HG03139 (cell line): Measurements from ENCODE around the gene CD4.

ENCODE experiments used
- ATAC-seq: cut with Tn5 transposase; IDR thresholded peaks from one replicate; pipeline ENCODE4 v1.9.1; 2021; ENCODE audit not compliant: unreplicated experiment

CD4 gene

DNA sequence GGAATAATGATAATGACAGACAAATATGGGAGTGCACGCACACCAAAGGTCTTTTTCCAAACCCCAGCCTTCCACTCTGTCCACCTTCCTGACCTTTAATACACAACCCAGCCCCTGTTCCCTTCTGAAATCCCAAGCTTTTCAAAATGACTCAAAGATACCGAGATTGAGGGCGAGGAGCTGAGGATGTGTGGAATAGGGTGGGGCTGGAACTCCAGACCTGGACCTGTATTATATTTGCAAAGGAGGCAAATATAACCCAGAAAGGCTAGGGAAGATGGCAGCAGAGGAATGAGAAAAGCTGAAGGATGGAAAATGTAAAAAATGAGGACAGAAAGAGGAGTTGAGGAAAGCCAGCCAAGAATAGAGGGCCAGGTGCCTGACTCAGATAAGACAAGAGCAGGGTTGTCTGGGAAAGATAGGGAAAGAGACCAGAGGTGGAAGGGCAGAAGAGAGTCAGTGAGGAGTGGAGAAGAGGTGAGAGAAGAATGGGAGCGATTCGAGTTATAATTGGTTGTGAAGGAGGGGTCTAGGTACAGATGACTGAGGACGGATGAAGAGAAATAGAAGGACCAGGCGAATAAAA, 24.2 kb upstream of the CD4 start:
- no peak for ATAC-seq

DNA sequence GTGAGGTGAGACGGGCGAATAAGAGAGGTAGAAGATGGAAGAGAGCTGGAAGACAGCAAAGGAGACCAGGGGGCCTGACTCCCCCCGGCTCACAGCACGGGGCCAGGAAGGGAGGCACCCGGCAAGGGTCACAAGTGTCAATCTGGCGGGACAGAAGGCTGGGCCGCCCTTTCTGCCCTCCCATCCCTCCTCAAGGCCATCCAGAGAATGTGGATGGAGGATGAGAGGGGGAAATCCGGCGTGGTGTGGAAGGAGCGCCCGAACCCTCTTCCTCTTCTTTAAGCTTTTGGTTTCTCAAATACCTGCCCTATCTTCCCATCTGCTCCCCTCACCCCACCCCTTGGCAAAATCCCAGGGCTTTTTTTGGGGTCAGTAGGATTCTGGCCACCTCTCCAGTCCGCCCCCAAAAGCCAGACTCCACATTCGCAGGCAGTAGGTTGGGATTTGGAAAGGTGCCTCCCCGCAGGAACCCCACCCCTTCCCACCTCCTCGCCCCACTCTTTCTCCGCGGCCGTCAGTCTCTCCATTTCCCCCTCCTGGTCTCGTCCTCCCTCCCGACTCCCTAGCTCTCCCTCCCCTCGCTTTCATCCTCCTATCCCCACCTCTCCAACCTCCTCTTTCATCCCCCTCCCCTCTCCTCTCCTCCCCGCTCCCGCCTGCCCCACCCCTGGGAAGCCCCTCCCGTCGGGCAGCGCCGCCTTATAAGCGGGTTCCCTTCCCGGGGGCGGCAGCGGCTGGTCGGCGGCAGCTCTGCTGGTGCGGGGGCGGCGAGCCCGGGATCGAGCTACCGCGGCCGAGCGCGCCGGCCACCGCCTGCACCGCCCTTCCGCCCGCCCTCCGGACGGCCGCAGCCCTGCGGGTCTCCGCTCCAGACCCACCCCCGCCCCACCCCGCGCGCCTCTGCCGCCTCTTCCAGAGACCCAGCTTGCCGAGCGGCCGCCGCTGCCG, 23.4 kb upstream of the CD4 start, which contains the start of gene PTMS:
Gene PTMS (plus strand): TSS at position 730 of the 948 bp plus-strand sequence. CDS start 343 bp downstream, outside the sequence.
- ATAC-seq = no peak

GRCh38 chr12:6766651-6767349, 22.5 kb upstream of the CD4 start:
- ATAC-seq = no peak

GRCh38 chr12:6767353-6768319, 21.7 kb upstream of the CD4 start:
- ATAC-seq = no peak

- no peak for ATAC-seq
Observed at GRCh38 chr12:6768437-6768914, 20.9 kb upstream of the CD4 start.

DNA sequence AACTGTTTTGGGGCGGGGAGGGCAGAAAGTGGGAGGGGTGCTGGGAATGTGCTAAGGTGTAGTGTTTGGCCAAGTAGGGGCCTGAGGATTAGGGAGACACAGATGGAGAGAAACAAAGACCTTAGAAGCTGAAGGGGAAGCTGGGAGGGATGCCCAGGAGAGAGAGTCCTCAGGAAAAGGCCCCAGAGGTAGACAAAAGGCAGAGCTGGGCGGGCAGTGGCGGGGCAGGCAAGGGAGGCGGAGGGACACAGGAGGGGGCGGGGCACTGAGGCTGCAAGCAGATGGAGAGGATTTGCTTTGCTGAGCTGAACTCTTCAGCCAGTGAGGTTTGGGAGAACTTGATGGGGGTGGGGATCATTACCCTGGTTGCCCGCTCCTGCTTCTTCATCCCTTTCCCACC, 20.3 kb upstream of the CD4 start:
- ATAC-seq = no peak

DNA sequence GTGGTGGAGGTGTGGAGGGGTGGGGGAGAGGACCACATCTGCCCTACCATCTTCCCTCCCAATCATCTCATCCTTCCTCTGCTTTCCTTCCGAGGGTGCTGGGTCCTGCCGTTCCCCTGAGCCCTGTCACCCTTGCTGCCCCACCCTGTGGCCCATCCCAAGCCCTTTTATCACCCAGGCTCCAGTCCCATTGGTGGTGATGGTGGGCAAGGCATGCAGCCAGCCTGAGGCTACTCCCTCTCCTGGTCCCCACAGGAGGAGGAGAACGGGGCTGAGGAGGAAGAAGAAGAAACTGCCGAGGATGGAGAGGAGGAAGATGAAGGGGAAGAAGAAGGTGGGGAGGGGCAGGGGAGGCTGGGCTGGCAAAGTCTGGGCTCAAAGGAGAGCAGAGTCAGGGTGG, 19.7 kb upstream of the CD4 start:
- no peak for ATAC-seq

DNA sequence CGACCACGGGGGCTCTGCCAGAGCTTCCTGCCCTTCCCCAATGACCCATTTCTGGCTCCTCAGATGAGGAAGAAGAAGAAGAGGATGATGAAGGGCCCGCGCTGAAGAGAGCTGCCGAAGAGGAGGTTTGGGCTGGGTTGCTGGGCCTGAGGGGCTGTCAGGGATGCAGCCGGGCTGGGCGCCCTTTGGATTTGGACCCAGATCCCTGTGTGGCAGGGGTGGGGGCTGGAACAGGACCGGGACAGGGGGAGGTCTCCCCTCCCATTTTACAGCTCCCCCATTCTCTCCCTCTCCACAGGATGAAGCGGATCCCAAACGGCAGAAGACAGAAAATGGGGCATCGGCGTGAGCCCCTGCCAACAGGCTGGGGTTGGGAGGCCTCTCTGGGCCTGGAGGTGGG, 19.2 kb upstream of the CD4 start:
- no peak for ATAC-seq

- no peak for ATAC-seq
Observed at GRCh38 chr12:6770600-6770999, 18.7 kb upstream of the CD4 start.

GRCh38 chr12:6771091-6771495, 18.2 kb upstream of the CD4 start:
- ATAC-seq = no peak

DNA sequence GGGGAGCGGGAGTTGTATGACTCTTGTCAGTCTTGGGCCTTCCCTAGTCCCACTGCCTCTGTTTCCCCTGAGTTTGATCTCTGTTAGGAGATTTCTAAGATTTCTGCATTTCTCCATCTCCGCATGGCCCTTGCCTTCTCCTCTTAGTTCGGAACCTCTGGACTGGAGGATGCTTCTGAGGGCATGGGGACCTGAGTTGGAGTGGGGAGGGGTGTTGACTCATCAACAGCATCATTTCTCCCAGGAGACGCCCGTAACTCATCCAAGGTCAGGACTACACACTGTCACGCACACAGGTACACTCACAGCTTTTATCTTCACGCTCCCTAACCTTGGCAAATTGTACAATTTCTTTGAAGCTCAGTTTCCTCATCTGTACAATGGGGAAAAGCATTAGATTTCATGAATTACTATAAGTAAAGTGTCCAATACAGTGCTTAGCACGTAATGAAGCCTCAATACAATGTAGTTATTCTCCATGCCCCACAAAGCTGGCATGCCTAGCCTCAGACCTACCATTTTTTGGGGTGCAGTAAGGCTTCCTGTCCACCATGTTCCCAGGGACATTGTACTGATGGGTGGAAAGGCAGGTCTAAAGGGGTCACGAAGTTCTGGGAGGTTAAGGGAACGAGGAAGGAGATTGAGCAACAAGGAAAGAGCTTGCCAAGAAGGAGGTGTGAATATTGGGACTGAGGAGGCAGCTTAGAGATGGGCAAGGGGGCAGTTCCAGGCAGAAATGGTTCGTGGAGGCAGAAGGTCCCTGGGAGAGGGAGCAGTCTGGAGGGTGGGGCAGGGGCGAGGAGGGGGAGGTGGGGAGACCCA, 17.6 kb upstream of the CD4 start:
- ATAC-seq = no peak

DNA sequence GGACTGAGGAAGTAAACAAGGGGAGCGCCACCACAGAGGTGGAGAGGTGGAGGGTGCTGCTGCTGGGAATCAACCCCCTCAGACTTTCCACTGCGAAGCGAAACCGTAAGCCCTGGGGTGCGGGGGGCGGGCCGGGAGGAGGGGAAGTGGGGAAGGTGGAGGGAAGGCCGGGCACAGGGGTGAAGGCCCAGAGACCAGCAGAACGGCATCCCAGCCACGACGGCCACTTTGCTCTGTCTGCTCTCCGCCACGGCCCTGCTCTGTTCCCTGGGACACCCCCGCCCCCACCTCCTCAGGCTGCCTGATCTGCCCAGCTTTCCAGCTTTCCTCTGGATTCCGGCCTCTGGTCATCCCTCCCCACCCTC, 17.0 kb upstream of the CD4 start, which contains the start of gene LAG3:
Gene LAG3 (plus strand): TSS at position 190 of the 365 bp plus-strand sequence. CDS start 333 bp downstream, outside the sequence.
- ATAC-seq = no peak

- no peak for ATAC-seq
Observed at GRCh38 chr12:6772726-6773589, 16.4 kb upstream of the CD4 start.

GRCh38 chr12:6773590-6774351, 15.6 kb upstream of the CD4 start:
- ATAC-seq = no peak

DNA sequence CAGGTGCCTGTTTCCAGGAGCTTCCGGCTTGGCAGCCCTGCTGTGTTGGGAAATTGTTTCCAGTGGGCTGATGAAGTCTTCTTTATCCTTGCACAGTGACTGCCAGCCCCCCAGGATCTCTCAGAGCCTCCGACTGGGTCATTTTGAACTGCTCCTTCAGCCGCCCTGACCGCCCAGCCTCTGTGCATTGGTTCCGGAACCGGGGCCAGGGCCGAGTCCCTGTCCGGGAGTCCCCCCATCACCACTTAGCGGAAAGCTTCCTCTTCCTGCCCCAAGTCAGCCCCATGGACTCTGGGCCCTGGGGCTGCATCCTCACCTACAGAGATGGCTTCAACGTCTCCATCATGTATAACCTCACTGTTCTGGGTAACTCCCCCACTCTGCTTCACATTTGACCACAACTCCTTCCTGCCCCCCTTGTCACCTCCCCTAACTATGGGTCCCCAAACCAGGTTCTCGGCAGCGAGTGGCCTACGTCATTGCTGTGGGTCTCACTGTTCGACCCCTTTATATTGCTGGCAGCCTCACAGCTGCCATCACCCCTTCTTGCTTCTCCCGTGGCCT, 14.7 kb upstream of the CD4 start:
- no peak for ATAC-seq

DNA sequence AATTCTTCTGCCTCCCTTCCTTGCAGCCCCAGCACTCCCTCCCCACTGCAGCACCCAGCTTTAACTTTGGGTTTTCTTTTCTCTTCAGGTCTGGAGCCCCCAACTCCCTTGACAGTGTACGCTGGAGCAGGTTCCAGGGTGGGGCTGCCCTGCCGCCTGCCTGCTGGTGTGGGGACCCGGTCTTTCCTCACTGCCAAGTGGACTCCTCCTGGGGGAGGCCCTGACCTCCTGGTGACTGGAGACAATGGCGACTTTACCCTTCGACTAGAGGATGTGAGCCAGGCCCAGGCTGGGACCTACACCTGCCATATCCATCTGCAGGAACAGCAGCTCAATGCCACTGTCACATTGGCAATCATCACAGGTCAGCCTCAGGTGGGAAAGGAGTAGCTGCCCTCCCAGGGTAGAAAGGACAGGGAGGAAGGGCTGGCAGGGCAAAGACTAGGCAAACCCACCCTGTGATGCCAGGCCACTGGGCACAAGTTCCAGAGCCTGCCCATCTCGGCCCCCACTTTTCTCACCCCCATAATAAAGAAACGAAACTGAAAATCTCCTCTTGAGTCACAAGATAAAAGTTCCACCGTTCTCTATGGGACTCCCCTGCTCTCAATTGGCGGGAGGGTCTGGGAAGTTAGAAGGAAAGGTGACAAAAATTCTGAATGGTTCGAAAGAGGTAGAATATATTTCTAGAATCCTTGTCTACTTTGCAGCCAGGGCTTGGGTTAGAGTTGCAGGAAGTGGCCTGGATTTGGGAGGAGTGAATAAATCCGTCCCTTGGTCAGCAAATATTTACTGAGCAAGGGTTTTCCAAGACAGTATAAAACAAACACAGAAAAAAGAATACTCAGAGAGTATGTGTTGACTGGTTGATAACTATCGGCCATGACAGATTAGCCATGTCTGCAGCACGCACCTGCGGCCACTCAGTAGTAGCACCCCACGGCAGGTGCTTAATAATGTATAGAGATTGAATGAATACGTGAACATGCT, 13.8 kb upstream of the CD4 start:
- no peak for ATAC-seq
